ENCODE results near the gene PAQR7.

DNA sequence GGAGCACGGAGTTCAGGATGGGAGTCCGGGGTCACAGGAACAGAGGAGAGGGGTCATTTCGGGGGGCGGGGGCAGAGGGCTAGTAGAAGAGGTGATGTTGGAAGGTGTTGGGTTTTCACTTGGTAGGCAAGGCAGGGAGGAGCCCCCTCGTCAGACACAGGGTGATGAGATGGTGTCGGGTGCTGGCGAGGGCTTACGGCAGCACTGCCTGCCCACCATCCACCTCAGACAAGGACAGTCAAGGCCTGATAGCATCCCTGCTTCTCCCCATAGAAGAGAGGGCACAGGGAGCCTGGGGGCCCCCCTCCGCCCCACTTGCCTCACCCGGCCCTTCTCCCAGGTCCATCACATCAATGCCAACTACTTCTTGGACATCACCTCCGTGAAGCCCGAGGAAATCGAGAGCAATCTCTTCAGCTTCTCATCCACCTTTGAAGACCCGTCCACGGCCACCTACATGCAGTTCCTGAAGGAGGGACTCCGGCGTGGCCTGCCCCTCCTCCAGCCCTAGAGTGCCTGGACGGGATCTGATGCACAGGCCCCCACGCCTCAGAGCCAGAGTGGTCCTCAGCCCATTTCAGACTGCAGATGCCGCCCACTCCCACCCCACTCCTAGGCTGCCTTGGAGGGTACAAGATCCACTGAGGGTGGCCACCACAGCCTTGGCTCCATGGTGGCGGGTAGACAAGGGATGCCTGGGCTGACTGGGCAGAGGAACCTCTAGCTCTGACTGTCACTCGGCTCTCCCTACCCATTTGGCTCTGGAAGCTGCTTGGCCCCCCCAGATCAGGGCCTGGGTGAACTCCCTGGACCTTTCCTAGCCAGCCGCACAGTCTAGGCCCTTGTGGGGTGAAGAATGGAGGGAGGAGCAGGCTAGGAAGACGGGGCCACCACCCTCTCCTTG lies 60.0 kb downstream of the PAQR7 start:
- no peak for TF ChIP-seq EZH2 (IDR thresholded peaks at IDR 0.05; ENCODE audit: low read depth, unreplicated experiment)
- no peak for TF ChIP-seq CTCF (conservative IDR thresholded peaks at IDR 0.05; ENCODE audit: low read depth in 2 of 2)
- TF ChIP-seq, protein P1, sequence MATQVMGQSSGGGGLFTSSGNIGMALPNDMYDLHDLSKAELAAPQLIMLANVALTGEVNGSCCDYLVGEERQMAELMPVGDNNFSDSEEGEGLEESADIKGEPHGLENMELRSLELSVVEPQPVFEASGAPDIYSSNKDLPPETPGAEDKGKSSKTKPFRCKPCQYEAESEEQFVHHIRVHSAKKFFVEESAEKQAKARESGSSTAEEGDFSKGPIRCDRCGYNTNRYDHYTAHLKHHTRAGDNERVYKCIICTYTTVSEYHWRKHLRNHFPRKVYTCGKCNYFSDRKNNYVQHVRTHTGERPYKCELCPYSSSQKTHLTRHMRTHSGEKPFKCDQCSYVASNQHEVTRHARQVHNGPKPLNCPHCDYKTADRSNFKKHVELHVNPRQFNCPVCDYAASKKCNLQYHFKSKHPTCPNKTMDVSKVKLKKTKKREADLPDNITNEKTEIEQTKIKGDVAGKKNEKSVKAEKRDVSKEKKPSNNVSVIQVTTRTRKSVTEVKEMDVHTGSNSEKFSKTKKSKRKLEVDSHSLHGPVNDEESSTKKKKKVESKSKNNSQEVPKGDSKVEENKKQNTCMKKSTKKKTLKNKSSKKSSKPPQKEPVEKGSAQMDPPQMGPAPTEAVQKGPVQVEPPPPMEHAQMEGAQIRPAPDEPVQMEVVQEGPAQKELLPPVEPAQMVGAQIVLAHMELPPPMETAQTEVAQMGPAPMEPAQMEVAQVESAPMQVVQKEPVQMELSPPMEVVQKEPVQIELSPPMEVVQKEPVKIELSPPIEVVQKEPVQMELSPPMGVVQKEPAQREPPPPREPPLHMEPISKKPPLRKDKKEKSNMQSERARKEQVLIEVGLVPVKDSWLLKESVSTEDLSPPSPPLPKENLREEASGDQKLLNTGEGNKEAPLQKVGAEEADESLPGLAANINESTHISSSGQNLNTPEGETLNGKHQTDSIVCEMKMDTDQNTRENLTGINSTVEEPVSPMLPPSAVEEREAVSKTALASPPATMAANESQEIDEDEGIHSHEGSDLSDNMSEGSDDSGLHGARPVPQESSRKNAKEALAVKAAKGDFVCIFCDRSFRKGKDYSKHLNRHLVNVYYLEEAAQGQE (IDR thresholded peaks at IDR 0.05; ENCODE audit: unreplicated experiment) = no peak
- TF ChIP-seq NANOG (IDR thresholded peaks at IDR 0.05; ENCODE audit: borderline replicate concordance) = no peak
- no peak for TF ChIP-seq CREB1 (CRISPR knock-in tag; IDR thresholded peaks at IDR 0.05; ENCODE audit: low read depth)

Data from GM23338 (cell line).